GM21529 (cell line): ENCODE data around the gene FSTL1.
"Not testable (repeated sequence)": the region's sequence is repeated elsewhere in the genome, so short reads cannot be mapped to it uniquely, and the experiment has no call there.

Source experiments
- ATAC-seq: cut with Tn5 transposase; IDR thresholded peaks from one replicate; pipeline ENCODE4 v1.9.1; 2021; ENCODE audit not compliant: unreplicated experiment

The FSTL1 gene

DNA sequence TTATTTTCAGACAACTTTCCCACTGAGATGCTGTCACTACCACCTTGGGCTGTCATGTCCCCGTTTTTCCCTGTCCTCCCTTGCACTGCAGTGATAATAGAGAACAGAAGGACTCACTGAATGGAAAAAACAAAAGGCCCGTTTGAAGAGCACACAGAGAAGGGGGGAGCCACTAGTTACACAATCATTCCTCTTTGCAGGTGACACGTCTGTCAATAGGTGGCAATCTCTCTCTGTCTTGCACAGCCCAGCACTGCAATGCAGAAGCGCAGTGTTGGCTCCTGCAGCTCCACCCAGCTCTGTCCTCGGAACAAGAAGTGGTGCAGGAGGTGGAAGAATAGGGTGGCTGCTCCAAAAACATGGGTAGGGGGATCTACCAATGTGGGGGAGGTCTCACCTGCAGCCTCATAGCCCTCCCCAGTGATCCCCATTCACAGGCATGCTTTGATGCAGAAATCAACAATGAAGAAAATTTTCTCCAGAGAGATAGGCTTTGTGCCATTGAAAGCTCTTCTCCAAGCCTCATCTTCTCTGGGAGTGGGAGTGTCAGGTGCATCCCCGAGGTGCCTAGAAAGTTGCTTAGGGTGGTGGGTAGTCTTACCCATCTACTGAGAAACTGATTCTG, 31.8 kb downstream of the FSTL1 start:
- peak; percentile 62 for ATAC-seq

DNA sequence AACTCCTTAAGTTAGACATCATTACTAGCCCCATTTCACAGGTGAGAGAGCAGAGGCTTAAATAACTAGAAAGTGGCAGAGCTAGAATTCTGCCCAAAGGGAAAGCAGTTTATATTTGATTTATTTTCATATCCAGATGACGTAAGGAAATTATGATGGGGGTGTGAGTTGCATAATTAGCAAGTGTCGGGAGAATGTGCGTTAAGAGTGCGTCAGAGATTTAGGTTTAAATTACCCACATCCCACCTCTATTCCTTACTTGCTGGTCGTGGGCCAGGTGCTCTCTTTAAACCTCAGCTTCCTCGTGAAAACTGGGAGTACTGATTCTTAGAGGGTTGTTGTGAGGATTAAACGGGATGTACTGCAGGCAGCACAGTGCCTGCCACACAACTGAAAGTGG, 32.3 kb downstream of the FSTL1 start:
- no peak for ATAC-seq

DNA sequence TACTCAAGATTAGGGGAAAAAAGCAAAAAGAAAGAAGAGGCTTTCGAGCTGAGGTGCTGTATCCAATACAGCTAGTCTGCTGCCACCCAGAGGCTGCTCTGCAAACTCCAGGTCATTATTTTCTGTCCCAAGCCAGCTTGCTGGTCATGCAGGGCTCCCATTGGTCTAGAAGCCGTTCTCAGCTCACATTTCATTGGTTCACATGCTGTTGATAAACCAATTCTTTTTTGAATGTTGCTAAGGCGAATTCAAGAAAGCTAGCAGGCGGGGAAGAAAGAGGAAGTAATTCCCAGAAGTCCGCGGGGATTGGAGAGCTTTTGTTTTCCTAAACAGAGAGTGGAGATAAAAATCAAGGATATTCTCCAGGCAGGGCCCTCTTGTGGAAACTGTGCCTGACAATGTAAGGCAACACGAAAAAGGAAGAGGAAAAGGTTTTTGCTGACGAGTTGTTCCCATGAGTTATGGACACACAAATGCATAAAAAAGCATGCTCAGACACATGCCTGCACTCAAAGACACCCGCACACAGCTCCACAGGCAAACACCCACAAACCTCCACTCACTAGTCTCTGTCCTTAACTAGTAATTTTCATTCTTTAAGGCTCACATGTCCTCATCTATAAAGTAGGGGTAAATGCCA, 33.4 kb downstream of the FSTL1 start:
- ATAC-seq = peak; percentile 99

DNA sequence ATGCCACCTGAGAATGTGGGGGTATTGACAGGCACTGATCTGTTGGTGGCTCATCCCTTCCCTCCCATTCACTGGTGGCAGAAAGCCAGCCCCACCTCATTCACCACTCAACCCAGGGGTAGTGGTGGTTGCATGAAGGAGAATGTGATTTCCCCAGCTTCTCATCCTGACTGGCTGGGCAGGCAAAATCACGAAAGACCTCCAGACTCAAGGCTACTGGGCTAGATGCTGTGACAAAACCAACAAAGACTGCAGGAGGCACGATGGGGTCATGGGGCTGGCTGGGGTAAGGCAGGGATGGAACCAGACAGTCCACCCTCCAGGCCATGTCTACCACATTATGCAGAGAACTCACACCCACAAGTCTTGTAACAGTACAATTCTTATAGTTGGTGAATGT, 33.9 kb downstream of the FSTL1 start:
- peak; percentile 11 for ATAC-seq

DNA sequence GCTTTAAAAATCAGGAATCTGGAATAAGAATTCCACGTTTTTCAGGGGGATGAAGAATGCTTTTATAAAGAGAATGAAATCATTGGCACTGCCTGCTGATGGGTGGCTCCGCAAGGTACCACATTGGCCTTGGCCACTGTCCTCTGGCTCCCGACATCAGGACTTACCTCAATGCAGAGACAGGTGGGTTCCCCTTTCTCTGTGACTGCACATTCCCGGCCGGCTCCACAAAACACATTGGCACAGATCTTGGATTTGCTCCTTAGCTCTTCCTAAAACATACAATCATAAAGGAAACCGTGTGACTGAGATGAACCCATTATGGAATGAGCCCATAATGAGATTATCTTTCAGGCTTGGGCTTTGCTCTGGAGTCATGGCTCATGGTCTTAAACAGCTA, 35.0 kb downstream of the FSTL1 start:
- no peak for ATAC-seq

DNA sequence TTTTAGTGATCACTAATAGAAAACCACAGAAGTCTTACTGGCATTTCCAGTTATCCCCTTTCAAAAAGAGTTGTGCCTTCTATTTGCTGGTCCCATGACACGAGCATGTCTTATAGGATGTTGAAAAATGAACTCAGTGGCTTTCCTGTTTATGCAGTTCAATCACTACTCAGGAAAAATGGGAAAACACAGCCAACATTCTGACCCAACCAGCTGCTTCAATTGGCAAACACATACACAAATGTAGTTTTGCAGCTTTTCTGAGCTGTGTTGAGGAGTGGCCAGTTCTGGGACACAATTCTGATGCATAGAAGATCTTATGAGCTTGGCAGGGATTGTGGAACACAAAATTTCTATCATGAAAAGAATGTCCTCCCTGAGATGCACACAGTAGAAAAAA, 40.3 kb downstream of the FSTL1 start:
- ATAC-seq = no peak

DNA sequence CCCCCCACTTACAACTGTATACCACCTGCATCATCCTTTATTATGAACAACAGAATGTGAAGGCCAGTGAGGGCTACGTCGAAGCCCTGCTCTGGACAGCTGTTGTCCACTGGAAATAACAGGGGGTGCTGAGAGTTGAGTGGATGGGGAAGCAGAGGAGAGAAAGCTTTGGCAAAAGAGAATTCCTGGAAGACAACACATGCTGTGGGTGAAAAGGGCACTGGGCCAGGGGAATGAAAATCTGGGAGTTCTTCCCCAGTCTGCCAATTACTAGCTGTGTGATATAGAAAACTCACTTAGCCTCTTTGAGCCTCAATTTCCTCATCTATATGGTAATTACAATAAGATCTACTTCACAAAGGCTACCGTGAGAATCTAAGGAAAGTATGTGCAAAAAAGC, 40.7 kb downstream of the FSTL1 start:
- no peak for ATAC-seq

DNA sequence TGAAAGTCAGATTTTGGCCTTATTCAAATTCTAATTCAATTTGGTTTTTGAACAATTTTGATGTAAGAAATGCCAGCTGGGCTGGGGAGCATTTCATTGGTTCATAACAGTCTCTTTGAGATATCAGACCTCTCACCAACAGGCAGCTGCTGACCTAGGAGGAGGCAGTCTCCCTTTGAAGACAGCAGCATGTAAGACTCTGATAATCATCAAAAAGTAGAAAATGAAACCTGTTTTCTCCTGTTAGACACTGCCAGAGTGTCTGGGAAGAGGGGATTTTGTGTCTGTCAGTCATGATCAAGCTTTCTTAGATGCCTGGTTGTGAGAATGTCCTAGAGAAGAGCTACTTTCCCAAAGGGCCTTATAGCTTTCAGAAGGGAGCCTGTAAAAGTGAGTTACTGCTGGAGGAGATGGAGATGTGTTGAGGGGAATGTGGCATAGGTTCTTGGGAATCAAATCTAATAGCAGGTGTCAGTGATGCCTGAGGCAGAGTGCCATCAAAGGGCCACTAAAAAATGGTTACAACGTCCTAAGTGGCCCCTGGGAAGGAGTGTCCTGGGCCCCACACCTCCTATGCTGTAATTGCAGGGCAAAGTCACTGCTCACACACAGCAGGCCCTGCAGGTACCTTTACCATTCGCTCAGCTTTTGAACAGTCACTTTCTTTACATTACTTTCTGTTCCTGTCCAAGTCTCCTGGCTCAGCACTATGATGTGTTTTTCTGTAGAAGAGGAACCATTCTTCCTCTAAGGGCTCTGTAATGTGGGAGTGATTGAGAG, 43.1 kb downstream of the FSTL1 start:
- ATAC-seq = no peak

DNA sequence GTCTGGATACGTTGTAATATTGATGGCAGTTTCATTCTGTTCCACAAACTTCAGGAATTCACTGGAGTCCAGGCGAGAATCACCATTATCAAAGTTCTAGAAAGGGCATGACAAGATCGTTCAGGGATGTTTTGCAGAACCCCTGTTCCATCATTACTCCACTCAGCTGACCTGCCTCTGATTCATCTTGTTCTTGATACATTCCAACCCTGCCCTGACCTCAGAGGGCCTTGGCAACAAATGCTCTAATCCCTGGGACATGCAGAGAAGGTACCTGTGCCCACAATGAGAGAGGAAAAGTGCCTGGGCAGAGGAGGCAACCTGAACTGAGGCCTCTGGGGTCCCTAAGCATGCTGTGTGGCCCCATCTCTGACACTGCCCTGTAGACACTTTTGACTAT, 45.9 kb downstream of the FSTL1 start:
- ATAC-seq = no peak

DNA sequence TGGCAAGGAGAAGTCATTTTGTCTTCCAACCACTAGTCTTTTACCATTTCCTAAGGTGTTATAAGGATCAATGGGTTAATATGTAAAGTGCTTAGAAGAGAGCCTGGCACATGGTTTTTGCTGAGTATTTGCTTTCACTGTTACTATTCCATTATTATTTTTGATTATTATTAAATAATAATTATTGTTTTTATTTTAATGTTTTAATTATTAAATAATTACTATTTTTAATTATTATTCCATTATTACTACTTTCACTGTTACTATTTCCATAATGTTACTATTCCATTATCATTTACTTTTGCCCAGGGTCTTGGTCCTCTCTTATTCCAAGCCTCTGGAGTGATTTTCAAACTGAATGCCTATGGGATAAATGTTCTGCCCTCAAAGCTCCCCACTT, 48.5 kb downstream of the FSTL1 start:
- ATAC-seq = no peak

DNA sequence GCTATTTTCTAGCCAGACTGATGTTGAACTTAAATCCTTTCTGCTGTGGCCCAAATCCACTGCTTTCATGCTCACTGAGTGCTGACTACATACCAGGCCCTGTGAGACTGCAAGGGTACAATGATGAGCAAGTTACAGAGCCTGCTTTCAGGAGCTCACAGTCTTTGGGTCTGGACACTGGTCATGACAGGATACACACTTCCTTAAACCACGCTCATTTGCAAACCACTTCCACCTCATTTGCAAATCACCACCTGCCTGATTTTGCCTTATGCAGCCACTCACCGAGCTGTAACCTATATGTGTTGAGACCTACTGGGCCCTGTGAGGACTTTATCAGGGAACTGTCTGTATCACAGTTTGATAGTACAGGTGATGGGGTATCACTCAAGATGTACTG, 51.4 kb downstream of the FSTL1 start:
- peak; percentile 92 for ATAC-seq

DNA sequence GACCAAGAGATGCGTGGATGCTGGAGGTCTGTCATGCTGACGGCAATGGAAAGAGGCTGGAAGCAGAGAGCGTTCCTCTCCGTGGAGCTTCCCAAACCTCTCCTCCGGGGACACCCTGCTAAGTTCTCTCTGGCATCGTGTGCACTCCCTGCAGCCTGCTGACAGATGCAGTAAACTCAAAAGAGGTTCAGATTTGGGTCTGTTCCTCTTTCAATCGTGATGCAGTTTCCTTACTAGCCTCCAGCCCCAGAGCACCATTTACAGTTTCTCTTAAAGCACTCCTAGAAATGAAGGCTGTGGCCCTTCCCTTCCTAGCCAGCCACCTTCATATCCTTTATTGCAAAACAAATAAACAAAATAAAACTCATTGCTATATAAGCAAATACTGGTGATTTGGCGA, 54.3 kb downstream of the FSTL1 start:
- no peak for ATAC-seq

DNA sequence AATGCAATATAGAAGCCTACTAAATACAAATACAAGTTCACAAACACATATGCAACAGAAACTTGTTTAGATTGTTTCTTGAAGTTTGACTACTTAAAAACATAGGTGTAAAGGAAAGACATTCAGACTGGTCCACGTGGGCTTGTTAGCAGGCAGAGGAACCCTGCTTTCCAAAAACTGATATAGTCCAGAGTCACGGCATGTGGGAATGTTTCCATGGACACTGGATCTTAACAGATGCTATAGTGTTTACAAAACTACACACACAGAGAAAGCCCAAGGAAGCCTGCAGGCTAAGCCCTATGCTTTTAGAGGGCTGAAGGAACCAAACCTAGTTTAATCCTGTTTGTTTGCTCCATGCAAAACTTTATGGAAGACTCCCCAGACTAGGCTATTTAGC, 56.4 kb downstream of the FSTL1 start:
- no peak for ATAC-seq

DNA sequence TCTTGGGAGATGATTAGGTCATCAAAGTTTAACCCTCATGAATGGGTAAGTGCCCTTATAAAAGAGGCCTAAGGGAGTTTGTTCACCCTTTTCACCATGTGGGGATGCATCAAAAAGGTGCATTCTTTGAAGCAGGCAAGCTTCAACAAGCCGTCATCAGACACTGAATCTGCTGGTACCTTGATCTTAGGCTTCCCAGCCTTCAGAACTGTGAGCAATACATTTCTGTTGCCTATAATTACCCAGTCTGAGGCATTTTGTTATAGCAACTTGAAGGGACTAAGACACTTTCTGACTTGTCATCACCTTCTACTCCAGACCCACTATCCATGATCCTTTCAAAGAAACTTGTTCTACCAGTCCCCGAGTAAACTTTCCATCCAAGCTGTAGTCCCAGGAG, 57.0 kb downstream of the FSTL1 start:
- no peak for ATAC-seq

DNA sequence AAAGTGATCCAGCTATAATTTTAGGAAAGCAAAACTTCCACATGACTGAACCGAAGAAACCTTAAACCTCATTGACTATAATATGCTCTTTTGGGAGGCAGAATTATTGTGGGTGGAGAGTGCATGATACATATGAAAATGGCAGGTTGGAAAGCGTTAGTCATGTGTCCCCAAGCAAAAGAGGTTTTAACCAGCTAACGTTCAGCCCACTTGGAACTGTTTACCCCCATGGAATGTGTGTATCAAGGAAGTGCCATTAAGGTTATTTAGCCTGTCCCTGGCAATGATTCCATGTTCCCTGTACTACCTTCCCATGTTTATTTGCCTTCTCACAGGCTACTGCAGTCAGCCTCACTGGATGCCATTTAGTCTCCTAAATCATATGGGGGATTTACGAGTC, 57.5 kb downstream of the FSTL1 start:
- ATAC-seq = no peak

DNA sequence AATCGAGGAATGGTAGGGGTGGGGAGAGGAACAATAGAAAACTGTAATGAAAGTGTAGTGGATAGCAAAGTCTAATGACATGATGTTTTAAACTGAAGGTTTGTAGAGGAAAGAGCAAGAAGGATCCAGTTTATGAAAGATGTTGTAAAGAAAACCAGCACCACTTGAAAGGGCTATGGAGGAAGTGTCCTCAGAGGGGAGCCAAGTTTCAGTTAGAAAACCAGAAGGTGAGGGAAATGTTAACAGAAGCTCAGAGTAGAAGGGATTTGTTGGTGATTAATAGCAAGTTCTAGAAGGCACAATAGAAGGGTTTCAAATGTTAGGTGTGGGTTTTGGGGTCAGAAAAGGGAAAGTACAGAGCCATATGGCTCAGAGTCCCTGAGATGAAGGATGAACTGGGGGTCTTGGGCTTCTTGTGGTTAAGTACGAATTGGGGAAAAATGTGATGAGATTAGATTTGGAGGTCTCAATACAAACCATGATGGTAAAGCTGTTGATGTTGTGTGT, 67.8 kb downstream of the FSTL1 start:
- no peak for ATAC-seq

DNA sequence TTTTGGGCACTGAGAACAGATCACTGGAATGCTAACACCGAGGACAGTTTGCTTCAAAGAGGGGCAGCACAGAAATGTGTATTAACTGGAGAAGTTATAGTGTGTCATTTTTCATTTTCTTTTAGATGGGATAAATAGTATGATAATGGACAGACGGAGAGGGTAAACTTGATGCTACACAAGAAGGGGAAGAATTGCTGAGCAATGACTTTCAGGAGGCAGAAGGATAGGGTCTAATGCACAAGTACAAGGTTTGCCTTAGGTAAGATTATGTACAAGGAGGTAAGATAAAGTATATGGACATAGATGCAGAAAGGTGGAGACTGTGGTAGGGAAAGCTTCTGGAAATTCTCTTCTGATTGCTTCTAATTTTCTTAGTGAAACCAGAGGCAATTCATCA, 69.3 kb downstream of the FSTL1 start:
- no peak for ATAC-seq

DNA sequence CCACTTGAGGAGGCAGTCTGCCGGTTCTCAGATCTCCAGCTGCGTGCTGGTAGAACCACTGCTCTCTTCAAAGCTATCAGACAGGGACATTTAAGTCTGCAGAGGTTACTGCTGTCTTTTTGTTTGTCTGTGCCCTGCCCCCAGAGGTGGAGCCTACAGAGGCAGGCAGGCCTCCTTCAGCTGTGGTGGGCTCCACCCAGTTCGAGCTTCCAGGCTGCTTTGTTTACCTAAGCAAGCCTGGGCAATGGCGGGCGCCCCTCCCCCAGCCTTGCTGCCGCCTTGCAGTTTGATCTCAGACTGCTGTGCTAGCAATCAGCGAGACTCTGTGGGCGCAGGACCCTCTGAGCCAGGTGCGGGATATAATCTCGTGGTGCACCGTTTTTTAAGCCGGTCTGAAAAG, 72.8 kb downstream of the FSTL1 start:
- ATAC-seq = not testable (repeated sequence)

DNA sequence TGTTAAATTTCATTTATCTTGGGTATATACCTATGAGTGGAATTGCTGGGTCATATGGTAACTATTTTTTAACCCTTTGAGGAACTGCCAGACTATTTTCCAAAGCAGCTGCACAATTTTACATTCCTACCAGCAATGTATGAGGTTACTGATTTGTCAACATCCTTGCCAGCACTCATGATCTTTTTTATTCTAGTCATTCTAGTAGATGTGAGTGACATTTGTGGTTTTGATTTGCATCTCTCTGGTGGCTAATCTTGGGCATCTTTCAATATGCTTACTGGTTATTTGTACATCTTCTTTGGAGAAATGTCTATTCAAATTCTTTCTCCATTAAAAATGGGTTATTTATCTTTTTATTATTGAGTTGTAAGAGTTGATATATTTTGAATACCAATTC, 80.3 kb downstream of the FSTL1 start:
- no peak for ATAC-seq

DNA sequence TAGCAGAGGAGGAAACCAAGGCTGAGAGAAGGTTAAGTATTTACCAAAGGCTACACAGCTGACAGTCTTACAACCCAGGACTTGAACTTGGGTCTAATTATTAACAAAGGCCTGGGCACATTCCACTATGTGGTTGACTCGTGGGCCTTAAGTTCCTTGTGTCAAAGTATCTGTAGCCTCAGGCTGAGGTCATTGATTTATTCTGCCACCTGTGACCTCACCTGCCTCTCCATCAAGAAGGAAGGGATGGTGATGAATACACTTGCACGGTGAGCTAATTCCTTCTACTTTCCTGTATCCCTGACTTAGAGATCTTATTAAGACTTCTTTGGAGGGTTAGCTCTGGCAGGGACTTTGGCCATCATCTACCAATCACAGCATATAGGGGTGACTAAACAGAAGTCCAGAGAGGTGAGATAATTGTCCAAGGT, 81.7 kb downstream of the FSTL1 start:
- ATAC-seq = peak; percentile 86

DNA sequence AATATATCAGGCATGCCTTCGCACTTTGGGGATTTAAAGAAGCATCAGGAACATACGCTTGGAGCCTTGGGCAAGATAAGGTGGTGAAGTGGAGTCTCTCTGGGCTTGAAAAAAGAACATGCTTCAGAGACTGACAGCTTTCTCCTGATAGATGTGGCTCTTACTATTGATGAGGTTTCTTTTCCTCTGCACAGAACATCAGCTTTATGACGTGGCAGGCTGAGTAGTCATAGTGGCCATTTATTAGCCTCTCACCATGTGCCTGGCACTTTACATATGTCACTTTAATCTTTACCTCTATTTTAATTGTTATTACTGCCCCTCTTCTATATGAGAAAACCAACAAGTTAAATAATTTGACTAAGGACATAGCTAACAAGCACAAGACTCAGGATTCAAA, 82.6 kb downstream of the FSTL1 start:
- ATAC-seq = no peak

DNA sequence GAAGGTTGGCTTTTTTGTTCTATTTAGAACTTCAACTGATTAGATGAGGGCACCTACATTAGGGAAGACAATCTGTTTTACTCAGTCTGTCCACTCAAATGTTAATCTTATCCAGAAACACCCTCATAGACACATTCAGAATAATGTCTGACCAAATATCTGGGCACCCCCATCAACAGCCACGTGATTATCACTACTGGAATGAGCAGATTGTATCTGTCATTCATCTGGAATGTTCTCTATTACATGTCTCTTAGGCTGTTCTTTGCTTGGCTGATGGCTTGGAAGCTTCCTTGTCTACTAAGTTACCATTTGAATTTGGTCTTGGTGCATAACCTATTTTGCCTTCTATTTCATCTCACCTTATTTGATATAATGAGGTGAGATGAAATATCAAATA, 86.0 kb downstream of the FSTL1 start:
- ATAC-seq = no peak
